IPS-18a (cell line): ENCODE measurements around the gene KLHDC1.

ENCODE experiments used
- H3K27ac ChIP-seq: one replicate; pipeline ENCODE4 v1.5.1; 2013; ENCODE audit warnings: low read length
- H3K27me3 ChIP-seq: one replicate; pipeline ENCODE4 v1.6.1; 2013; ENCODE audit warnings: mild to moderate bottlenecking, low read length; ENCODE audit not compliant: control insufficient read depth, insufficient read depth
- H3K36me3 ChIP-seq: one replicate; pipeline ENCODE4 v1.6.1; 2013; ENCODE audit warnings: low read depth, low read length; ENCODE audit not compliant: control insufficient read depth
- H3K4me1 ChIP-seq: one replicate; pipeline ENCODE4 v1.6.1; 2013; ENCODE audit warnings: low read depth, low read length; ENCODE audit not compliant: control insufficient read depth
- H3K4me3 ChIP-seq: one replicate; pipeline ENCODE4 v1.5.1; 2013; ENCODE audit warnings: low read length
- H3K9ac ChIP-seq: one replicate; pipeline ENCODE4 v1.6.1; 2013; ENCODE audit warnings: mild to moderate bottlenecking, low read length, moderate library complexity
- H3K9me3 ChIP-seq: one replicate; pipeline ENCODE4 v1.6.1; 2013; ENCODE audit warnings: low read depth, low read length; ENCODE audit not compliant: control insufficient read depth

KLHDC1 gene

DNA sequence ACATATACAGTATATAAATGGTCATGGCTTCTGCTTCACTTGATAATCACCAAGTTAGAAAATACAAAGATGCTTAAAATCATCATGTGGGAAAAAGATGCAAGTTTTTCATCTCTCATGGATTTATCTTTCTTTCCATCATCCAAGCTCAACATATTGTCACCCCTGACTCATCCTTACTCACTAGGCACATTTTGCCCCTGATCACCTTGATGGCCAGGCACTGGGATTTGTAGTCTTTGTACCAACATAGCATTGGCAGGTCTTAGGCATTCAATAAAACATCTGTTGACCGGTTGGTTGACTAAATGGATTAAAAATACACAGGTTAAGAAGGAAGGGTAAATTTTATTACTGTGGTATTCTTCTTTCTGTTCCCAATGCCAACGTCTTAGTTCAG is 103.1 kb downstream of the KLHDC1 start:
- H3K36me3 ChIP-seq, result peaks cover 67% of the 10 kb centered on the region
- H3K4me3 ChIP-seq, result no peak overlapping the region
- H3K4me1 ChIP-seq, result no peaks in the 10 kb centered on the region
- H3K27me3 ChIP-seq, result no peaks in the 10 kb centered on the region
- H3K9ac ChIP-seq, result no peak overlapping the region
- H3K9me3 ChIP-seq, result no peaks in the 10 kb centered on the region
- H3K27ac ChIP-seq, result no peak overlapping the region
